Upper lobe of left lung (tissue), 4 donors: Measurements from ENCODE around the gene ZNF678.

Source experiments
- EP300 ChIP-seq, 4 donors: sonication (generic); formaldehyde crosslinking; IDR thresholded peaks; one replicate each; pipeline ENCODE4 v1.5.1; 2017; ENCODE audit warnings: antibody characterized with exemption in 4 of 4, control low read depth in 2 of 4
- POLR2A ChIP-seq, 4 donors: fragments of 450-650 bp; IDR thresholded peaks; one replicate each; pipeline ENCODE4 v1.5.1; 2016 to 2017; ENCODE audit warnings: antibody characterized with exemption in 4 of 4, mild to moderate bottlenecking in 2 of 4
- POLR2AphosphoS5 ChIP-seq, 2 donors: sonication (generic); formaldehyde crosslinking; IDR thresholded peaks; one replicate each; pipeline ENCODE4 v1.5.1; 2017; ENCODE audit warnings: antibody characterized with exemption in 2 of 2
- TF ChIP-seq, protein P1 (sequence below), 6 experiments: fragments of 450-650 bp in 4 of 6; fragments of 200-600 bp in 2 of 6; sonication (generic) in 2 of 6; IDR thresholded peaks; one replicate each; pipeline ENCODE4 v1.5.1; 2016 to 2019; ENCODE audit warnings: antibody characterized with exemption in 6 of 6

DNA sequence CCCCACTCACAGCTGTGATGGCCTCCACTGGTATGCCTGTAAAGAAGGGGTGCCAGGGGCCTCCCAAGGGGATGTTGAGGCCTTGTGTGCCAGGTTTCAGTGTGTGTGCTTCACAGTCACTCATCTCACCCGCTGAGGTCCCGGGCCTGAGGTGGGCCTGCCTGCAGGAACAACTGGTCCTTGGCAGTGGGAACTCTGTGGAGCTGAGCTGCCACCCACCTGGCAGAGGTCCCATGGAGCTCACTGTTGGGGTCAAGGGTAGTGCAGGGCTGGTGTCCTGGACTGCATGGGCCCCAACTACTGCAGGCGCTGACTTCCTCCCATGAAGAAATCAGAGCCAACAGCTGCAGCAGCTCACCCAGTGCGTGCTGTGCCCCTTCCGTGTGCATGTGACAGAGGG, 17.3 kb upstream of the ZNF678 start:
- TF ChIP-seq, protein P1, sequence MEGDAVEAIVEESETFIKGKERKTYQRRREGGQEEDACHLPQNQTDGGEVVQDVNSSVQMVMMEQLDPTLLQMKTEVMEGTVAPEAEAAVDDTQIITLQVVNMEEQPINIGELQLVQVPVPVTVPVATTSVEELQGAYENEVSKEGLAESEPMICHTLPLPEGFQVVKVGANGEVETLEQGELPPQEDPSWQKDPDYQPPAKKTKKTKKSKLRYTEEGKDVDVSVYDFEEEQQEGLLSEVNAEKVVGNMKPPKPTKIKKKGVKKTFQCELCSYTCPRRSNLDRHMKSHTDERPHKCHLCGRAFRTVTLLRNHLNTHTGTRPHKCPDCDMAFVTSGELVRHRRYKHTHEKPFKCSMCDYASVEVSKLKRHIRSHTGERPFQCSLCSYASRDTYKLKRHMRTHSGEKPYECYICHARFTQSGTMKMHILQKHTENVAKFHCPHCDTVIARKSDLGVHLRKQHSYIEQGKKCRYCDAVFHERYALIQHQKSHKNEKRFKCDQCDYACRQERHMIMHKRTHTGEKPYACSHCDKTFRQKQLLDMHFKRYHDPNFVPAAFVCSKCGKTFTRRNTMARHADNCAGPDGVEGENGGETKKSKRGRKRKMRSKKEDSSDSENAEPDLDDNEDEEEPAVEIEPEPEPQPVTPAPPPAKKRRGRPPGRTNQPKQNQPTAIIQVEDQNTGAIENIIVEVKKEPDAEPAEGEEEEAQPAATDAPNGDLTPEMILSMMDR (IDR thresholded peaks at IDR 0.05): no peak
- no peak for TF ChIP-seq POLR2A (IDR thresholded peaks at IDR 0.05)
- TF ChIP-seq EP300 (IDR thresholded peaks at IDR 0.05): no peak
- TF ChIP-seq POLR2AphosphoS5 (IDR thresholded peaks at IDR 0.05): no peak
